ENCODE measurements around the gene KLK2. TPM values are rescaled to one million over a fixed set of nuclear protein-coding genes. Genes with fewer than 3 reads are reported as not detected.

KLK2 gene
- total RNA-seq, 6 experiments from 2014 or later, result not detected

DNA sequence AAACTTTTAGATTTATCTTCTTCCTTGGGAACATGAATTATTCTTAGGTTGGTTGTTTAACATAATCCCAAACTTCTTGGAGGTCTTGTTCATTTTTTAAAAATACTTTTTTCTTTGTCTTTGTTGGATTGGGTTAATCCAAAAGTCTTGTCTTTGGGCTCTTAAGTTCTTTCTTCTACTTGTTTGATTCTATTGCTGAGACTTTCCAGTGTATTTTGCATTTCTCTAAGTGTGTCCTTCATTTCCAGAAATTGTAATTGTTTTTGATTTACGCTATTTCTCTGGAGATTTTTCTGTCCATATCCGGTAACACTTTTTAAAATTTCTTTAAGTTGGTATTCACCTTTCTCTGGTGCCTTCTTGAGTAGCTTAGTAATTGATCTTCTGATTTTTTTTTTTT, 30.0 kb upstream of the KLK2 start:
- ATAC-seq, result no peak
- H3K27me3 ChIP-seq, result no peaks in the 10 kb centered on the region
- WGBS (ENCODE audit: insufficient coverage, low coverage, low lambda C conversion rate, missing lambda C conversion rate), result 83% methylated on average over 2 of the region's 2 CpGs
- no peaks in the 10 kb centered on the region for H3K4me1 ChIP-seq
- DNase-seq, result no peak
- no peak overlapping the region for H3K4me3 ChIP-seq
- no peaks in the 10 kb centered on the region for H3K9me3 ChIP-seq
- H3K36me3 ChIP-seq, result no peaks in the 10 kb centered on the region
- intact Hi-C loops (cut with DNase I), result no loop called here
- TF ChIP-seq POLR2A (IDR thresholded peaks at IDR 0.05), result no peak
- no peak for TF ChIP-seq CTCF (IDR thresholded peaks at IDR 0.05)
- H3K27ac ChIP-seq, result no peak overlapping the region

DNA sequence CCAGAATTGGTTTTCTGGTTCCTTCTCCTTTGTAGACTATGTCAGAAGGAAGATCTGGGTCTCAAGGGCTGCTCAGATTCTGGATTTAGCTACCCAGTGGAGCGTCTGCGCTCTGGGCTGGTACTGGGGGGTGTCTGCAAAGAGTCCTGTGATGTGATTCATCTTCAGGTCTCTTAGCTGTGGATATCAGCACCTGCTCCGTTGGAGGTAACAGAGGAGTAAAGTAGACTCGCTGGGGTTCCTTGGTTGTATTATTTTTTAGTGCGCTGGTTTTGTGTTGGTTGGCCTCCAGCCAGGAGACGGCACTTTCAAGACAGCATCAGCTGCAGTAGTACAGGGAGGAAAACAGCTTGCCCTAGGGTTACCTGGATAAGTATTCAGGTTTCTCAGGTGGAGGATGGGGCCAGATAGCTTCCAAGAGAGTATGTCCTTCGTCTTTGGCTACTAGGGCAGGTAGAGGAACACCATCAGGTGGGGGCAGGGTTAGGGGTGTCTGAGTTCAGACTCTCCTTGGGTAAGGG, 29.5 kb upstream of the KLK2 start:
- H3K4me1 ChIP-seq, result no peaks in the 10 kb centered on the region
- H3K27ac ChIP-seq, result no peak overlapping the region
- H3K4me3 ChIP-seq, result no peak overlapping the region
- DNase-seq, result no peak
- H3K9me3 ChIP-seq, result no peaks in the 10 kb centered on the region
- TF ChIP-seq POLR2A (IDR thresholded peaks at IDR 0.05) (no peak), CTCF (IDR thresholded peaks at IDR 0.05) (no peak)
- 61% methylated on average over 6 of the region's 7 CpGs for WGBS (ENCODE audit: insufficient coverage, low coverage, low lambda C conversion rate, missing lambda C conversion rate)
- no peak for ATAC-seq
- H3K36me3 ChIP-seq, result no peaks in the 10 kb centered on the region
- no peaks in the 10 kb centered on the region for H3K27me3 ChIP-seq
- intact Hi-C loops (cut with DNase I), result no loop called here

- WGBS (ENCODE audit: insufficient coverage, low coverage, low lambda C conversion rate, missing lambda C conversion rate), result 32% methylated on average over 3 of the region's 8 CpGs
Observed at GRCh38 chr19:50844296-50844935, 28.8 kb upstream of the KLK2 start.

GRCh38 chr19:50850738-50851137, 22.5 kb upstream of the KLK2 start:
- 41% methylated on average over 3 of the region's 3 CpGs for WGBS (ENCODE audit: insufficient coverage, low coverage, low lambda C conversion rate, missing lambda C conversion rate)
- DNase-seq (no peak), ATAC-seq (no peak)
- Histone ChIP-seq H3K36me3 (no peaks in the 10 kb centered on the region), H3K4me3 (no peak overlapping the region), H3K4me1 (no peaks in the 10 kb centered on the region), H3K27ac (no peak overlapping the region), H3K9me3 (no peaks in the 10 kb centered on the region), H3K27me3 (no peaks in the 10 kb centered on the region)
- intact Hi-C loops (cut with DNase I), result no loop called here
- TF ChIP-seq POLR2A (IDR thresholded peaks at IDR 0.05), result no peak
- TF ChIP-seq CTCF (IDR thresholded peaks at IDR 0.05), result no peak

More at GRCh38 chr19:50844296-50844935, 28.8 kb upstream of the KLK2 start:
- Histone ChIP-seq H3K27ac (no peak overlapping the region), H3K4me1 (no peaks in the 10 kb centered on the region), H3K36me3 (no peaks in the 10 kb centered on the region), H3K4me3 (no peak overlapping the region), H3K27me3 (no peaks in the 10 kb centered on the region), H3K9me3 (no peaks in the 10 kb centered on the region)
- intact Hi-C loops (cut with DNase I), result no loop called here
- DNase-seq (no peak), ATAC-seq (no peak)
- TF ChIP-seq POLR2A (IDR thresholded peaks at IDR 0.05), result no peak
- no peak for TF ChIP-seq CTCF (IDR thresholded peaks at IDR 0.05)

Data from right lobe of liver (tissue), 6 donors.